ENCODE data around the gene ROGDI. TPM values are rescaled to one million over a fixed set of nuclear protein-coding genes. Genes with fewer than 3 reads are reported as not detected.

The ROGDI gene
- total RNA-seq, 1 experiment from 2014 or later = 25.8 TPM

GRCh38 chr16:4767872-4768548, 34.4 kb downstream of the ROGDI start:
- no peak for DNase-seq (ENCODE audit: low read depth)

GRCh38 chr16:4766875-4767628, 35.4 kb downstream of the ROGDI start, which contains the start of gene ZNF500:
ZNF500 (minus strand) TSS chr16:4767162; CDS start chr16:4765978, 1,184 bp downstream.
- DNase-seq (ENCODE audit: low read depth) = peak; percentile 92

- DNase-seq (ENCODE audit: low read depth) = no peak
Measured at GRCh38 chr16:4765511-4766474, 36.6 kb downstream of the ROGDI start.

GRCh38 chr16:4763791-4764190, 38.6 kb downstream of the ROGDI start:
- no peak for DNase-seq (ENCODE audit: low read depth)

GRCh38 chr16:4762205-4762604, 40.2 kb downstream of the ROGDI start:
- no peak for DNase-seq (ENCODE audit: low read depth)

- DNase-seq (ENCODE audit: low read depth) = no peak
Measured at GRCh38 chr16:4760221-4760910, 42.1 kb downstream of the ROGDI start.

- DNase-seq (ENCODE audit: low read depth) = no peak
Measured at GRCh38 chr16:4755687-4756086, 46.7 kb downstream of the ROGDI start.

- DNase-seq (ENCODE audit: low read depth) = no peak
Measured at GRCh38 chr16:4754865-4755264, 47.6 kb downstream of the ROGDI start.

GRCh38 chr16:4753227-4753626, 49.2 kb downstream of the ROGDI start:
- no peak for DNase-seq (ENCODE audit: low read depth)

- DNase-seq (ENCODE audit: low read depth) = no peak
Measured at GRCh38 chr16:4752351-4753100, 49.9 kb downstream of the ROGDI start.

- no peak for DNase-seq (ENCODE audit: low read depth)
Measured at GRCh38 chr16:4750896-4751295, 51.5 kb downstream of the ROGDI start.

- DNase-seq (ENCODE audit: low read depth) = no peak
Measured at GRCh38 chr16:4749700-4750257, 52.7 kb downstream of the ROGDI start.

- DNase-seq (ENCODE audit: low read depth) = no peak
Measured at GRCh38 chr16:4748682-4749411, 53.6 kb downstream of the ROGDI start.

GRCh38 chr16:4747906-4748681, 54.3 kb downstream of the ROGDI start:
- no peak for DNase-seq (ENCODE audit: low read depth)

GRCh38 chr16:4746991-4747574, 55.4 kb downstream of the ROGDI start:
- no peak for DNase-seq (ENCODE audit: low read depth)

Data from LHCN-M2 (cell line).